H1 (cell line): ENCODE measurements around the gene SURF2. TPM values are rescaled to one million over a fixed set of nuclear protein-coding genes. Genes with fewer than 3 reads are reported as not detected.

Experiments used
- CTCF ChIA-PET: fragments of 300-600 bp; sonication (Branson Sonifier 250); formaldehyde crosslinking; loops from one replicate; lab custom pipeline; 2021; ENCODE audit not compliant: partially characterized antibody; lab: Charles Lee
- POLR2A ChIA-PET: fragments of 300-600 bp; sonication (Branson Sonifier 250); formaldehyde crosslinking; loops from one replicate; lab custom pipeline; 2021; ENCODE audit warnings: inconsistent platforms; ENCODE audit not compliant: partially characterized antibody; lab: Charles Lee
- DNase-seq, 2 experiments: peaks; one replicate each; pipeline versions ENCODE4 v3.0.0 to v3.0.0-alpha.2; 2010 to 2022; ENCODE audit warnings: low spot score in 2 of 2, low read depth in 1 of 2, mixed read lengths in 1 of 2
- FAIRE-seq: peaks from 2 replicates; lab custom pipeline; 2011; peaks lifted over from hg19 to GRCh38; lab: Jason Lieb, UNC
- H2AFZ ChIP-seq: 2 replicates; pipeline ENCODE4 v1.8.1; 2012; ENCODE audit warnings: low read length, inconsistent platforms
- H2AK5ac ChIP-seq: 2 replicates; pipeline ENCODE4 v1.6.1; 2013; ENCODE audit warnings: low read depth, low read length
- H2BK120ac ChIP-seq: replicated peaks from 2 replicates; pipeline ENCODE3; 2013; ENCODE audit warnings: low read depth, low read length, inconsistent platforms
- H2BK12ac ChIP-seq: 2 replicates; pipeline ENCODE4 v1.6.1; 2013; ENCODE audit warnings: low read depth, low read length
- H2BK15ac ChIP-seq: 2 replicates; pipeline ENCODE4 v1.6.1; 2013; ENCODE audit warnings: low read length
- H2BK20ac ChIP-seq: 2 replicates; pipeline ENCODE4 v1.6.1; 2013; ENCODE audit warnings: low read length
- H2BK5ac ChIP-seq: 2 replicates; pipeline ENCODE4 v1.6.1; 2013; ENCODE audit warnings: low read depth, low read length
- H3K14ac ChIP-seq: 2 replicates; pipeline ENCODE4 v1.6.1; 2013; ENCODE audit warnings: inconsistent platforms; ENCODE audit not compliant: insufficient read length
- H3K18ac ChIP-seq: 2 replicates; pipeline ENCODE4 v1.6.1; 2013; ENCODE audit warnings: low read length; ENCODE audit errors: extremely low read depth
- H3K23ac ChIP-seq: 2 replicates; pipeline ENCODE4 v1.6.1; 2013; ENCODE audit warnings: inconsistent platforms; ENCODE audit not compliant: insufficient read length
- H3K23me2 ChIP-seq: 2 replicates; pipeline ENCODE4 v1.6.1; 2013; ENCODE audit warnings: low read depth, low read length
- H3K27ac ChIP-seq: 2 replicates; pipeline ENCODE4 v1.6.1; 2011; ENCODE audit warnings: low read depth, low read length, inconsistent platforms
- H3K27me3 ChIP-seq, 4 experiments: replicated peaks in 1 of 4; 1 replicate in 1 of 4; 2 replicates in 3 of 4; pipeline versions ENCODE4 v1.6.1 to v1.8.1; 2011 to 2013; ENCODE audit warnings: low read length in 3 of 4, mild to moderate bottlenecking in 3 of 4, inconsistent platforms in 2 of 4, mixed read lengths in 2 of 4, moderate library complexity in 1 of 4; ENCODE audit not compliant: control insufficient read depth in 3 of 4, insufficient read depth in 3 of 4; ENCODE audit errors: extremely low read depth in 1 of 4
- H3K36me3 ChIP-seq, 4 experiments: 2 replicates each; pipeline versions ENCODE4 v1.6.1 to v1.8.1; 2011 to 2013; ENCODE audit warnings: mild to moderate bottlenecking in 4 of 4, low read length in 3 of 4, moderate library complexity in 2 of 4, control low read depth in 1 of 4, inconsistent platforms in 1 of 4; ENCODE audit not compliant: insufficient read depth in 4 of 4, control insufficient read depth in 2 of 4
- H3K4ac ChIP-seq: replicated peaks from 2 replicates; pipeline ENCODE3; 2013; ENCODE audit warnings: low read length, low read depth, mixed read lengths, inconsistent platforms; ENCODE audit not compliant: insufficient read length
- H3K4me1 ChIP-seq, 4 experiments: replicated peaks in 1 of 4; 1 replicate in 1 of 4; 2 replicates in 3 of 4; pipeline versions ENCODE4 v1.6.1 to v1.8.1; 2011 to 2013; ENCODE audit warnings: low read length in 3 of 4, inconsistent platforms in 2 of 4, mixed read lengths in 1 of 4; ENCODE audit not compliant: insufficient read depth in 4 of 4, control insufficient read depth in 3 of 4
- H3K4me2 ChIP-seq, 2 experiments: 2 replicates each; pipeline versions ENCODE4 v1.6.1 to v1.8.1; 2011 to 2013; ENCODE audit warnings: low read depth in 2 of 2, low read length in 2 of 2, control low read depth in 1 of 2, inconsistent platforms in 1 of 2, mild to moderate bottlenecking in 1 of 2; ENCODE audit not compliant: insufficient read depth in 1 of 2
- H3K4me3 ChIP-seq, 4 experiments: fragments of 200-600, 300-600 bp in 1 of 4; sonication (generic), shearing (Covaris generic), sonication (Bioruptor Twin) in 1 of 4; 2 replicates each; pipeline versions ENCODE4 v1.5.1 to v1.8.1; 2011 to 2016; ENCODE audit warnings: low read length in 4 of 4, low read depth in 3 of 4, control low read depth in 2 of 4, inconsistent platforms in 2 of 4, mild to moderate bottlenecking in 2 of 4, mixed read lengths in 1 of 4, moderate library complexity in 1 of 4; ENCODE audit not compliant: insufficient read depth in 2 of 4; ENCODE audit errors: extremely low read depth in 1 of 4
- H3K56ac ChIP-seq: replicated peaks from 2 replicates; pipeline ENCODE3; 2013; ENCODE audit warnings: low read depth, mild to moderate bottlenecking, mixed read lengths, low read length, inconsistent platforms; ENCODE audit not compliant: insufficient read length
- H3K79me1 ChIP-seq: 2 replicates; pipeline ENCODE4 v1.6.1; 2013; ENCODE audit warnings: low read depth, low read length, control low read depth
- H3K79me2 ChIP-seq, 2 experiments: 2 replicates each; pipeline versions ENCODE4 v1.6.1 to v1.8.1; 2012 to 2013; ENCODE audit warnings: low read length in 2 of 2, mild to moderate bottlenecking in 2 of 2, inconsistent platforms in 1 of 2; ENCODE audit not compliant: insufficient read depth in 2 of 2, control insufficient read depth in 1 of 2
- H3K9ac ChIP-seq, 4 experiments: replicated peaks in 1 of 4; 1 replicate in 1 of 4; 2 replicates in 3 of 4; pipeline versions ENCODE4 v1.6.1 to v1.8.1; 2011 to 2013; ENCODE audit warnings: low read depth in 3 of 4, low read length in 3 of 4, control low read depth in 2 of 4, mild to moderate bottlenecking in 2 of 4, moderate library complexity in 2 of 4, inconsistent platforms in 1 of 4; ENCODE audit errors: extremely low read depth in 1 of 4
- H3K9me3 ChIP-seq, 2 experiments: 2 replicates each; pipeline versions ENCODE4 v1.6.1 to v1.8.1; 2012 to 2013; ENCODE audit warnings: mild to moderate bottlenecking in 2 of 2, moderate library complexity in 2 of 2, control low read depth in 1 of 2, inconsistent platforms in 1 of 2, low read depth in 1 of 2, low read length in 1 of 2, mixed read lengths in 1 of 2; ENCODE audit not compliant: insufficient read depth in 2 of 2
- H4K20me1 ChIP-seq, 2 experiments: replicated peaks in 1 of 2; 2 replicates each; pipeline versions ENCODE3 to v1.8.1; 2011 to 2013; ENCODE audit warnings: inconsistent platforms in 2 of 2, low read length in 2 of 2, mild to moderate bottlenecking in 1 of 2; ENCODE audit not compliant: insufficient read depth in 2 of 2, control insufficient read depth in 1 of 2
- H4K5ac ChIP-seq: 2 replicates; pipeline ENCODE4 v1.6.1; 2013; ENCODE audit warnings: low read length, low read depth, mixed read lengths, inconsistent platforms; ENCODE audit not compliant: insufficient read length
- H4K8ac ChIP-seq: 2 replicates; pipeline ENCODE4 v1.8.0; 2013; ENCODE audit warnings: mild to moderate bottlenecking, moderate library complexity, low read length, inconsistent platforms; ENCODE audit not compliant: insufficient read depth; ENCODE audit errors: extremely low read depth
- H4K91ac ChIP-seq: replicated peaks from 2 replicates; pipeline ENCODE3; 2013; ENCODE audit warnings: low read length, mixed read lengths, inconsistent platforms; ENCODE audit not compliant: insufficient read length
- CEBPB ChIP-seq: IDR thresholded peaks from 2 replicates; pipeline ENCODE4 v1.6.1; 2012; ENCODE audit warnings: low read depth, low read length
- CHD1 ChIP-seq: IDR thresholded peaks from 2 replicates; pipeline ENCODE4 v1.6.1; 2012; ENCODE audit warnings: low read depth, low read length, improper control_type of control experiment
- CREB1 ChIP-seq: IDR thresholded peaks from 2 replicates; pipeline ENCODE4 v1.6.1; 2012; ENCODE audit warnings: inconsistent platforms
- KDM1A ChIP-seq: fragments of 200-600, 300-600 bp; sonication (generic); IDR thresholded peaks from 2 replicates; pipeline ENCODE4 v1.7.1; 2016; ENCODE audit warnings: mild to moderate bottlenecking, low read length, borderline replicate concordance
- PHF8 ChIP-seq: fragments of 200-600 bp; sonication (generic); conservative IDR thresholded peaks from 2 replicates; pipeline ENCODE4 v1.7.1; 2012; ENCODE audit warnings: low read depth, mild to moderate bottlenecking, inconsistent platforms, low read length, moderate library complexity
- SP2 ChIP-seq: IDR thresholded peaks from 2 replicates; pipeline ENCODE4 v1.6.1; 2012; ENCODE audit warnings: mild to moderate bottlenecking, low read length, inconsistent platforms
- SP4 ChIP-seq: IDR thresholded peaks from 2 replicates; pipeline ENCODE4 v1.6.1; 2012; ENCODE audit warnings: low read length, inconsistent platforms
- WGBS, 2 experiments: shearing (Covaris generic) in 1 of 2; methylation state at CpG; one replicate each; pipeline versions ENCODE4 v1.1.6 to v1.1.7; 2013 to 2015; ENCODE audit warnings: low lambda C conversion rate in 2 of 2, mixed read lengths in 2 of 2, inconsistent platforms in 1 of 2, low coverage in 1 of 2, missing lambda C conversion rate in 1 of 2; ENCODE audit not compliant: insufficient replicate concordance in 2 of 2, insufficient coverage in 1 of 2, insufficient read length in 1 of 2; ENCODE audit errors: extremely low coverage in 1 of 2, missing lambda C conversion rate in 1 of 2; 5-methylcytosine and 5-hydroxymethylcytosine counted together
- polyA plus RNA-seq, 7 experiments: library from polyadenylated mRNA; depleted of rRNA in 3 of 7; stranded (reverse) in 5 of 7; unstranded in 2 of 7; fragments of >200 nt in 5 of 7; fragments of 200-250 nt in 2 of 7; gene quantifications; 1 replicate in 5 of 7; 2 replicates in 1 of 7; 4 replicates in 1 of 7; pipeline versions ENCODE4 v1.2.1 to v1.2.3, GENCODE V29; 2011 to 2013; ENCODE audit warnings: missing spikeins in 2 of 7, mixed read lengths in 2 of 7
- total RNA-seq: library from RNA; stranded (reverse); fragmentation: NEBNext Ultra II Directional; extraction: Animal tissue kit (Norgen Biotek cat#: 25700); gene quantifications from 2 replicates; pipeline ENCODE4 v1.2.1, GENCODE V29; 2021

Gene SURF2
- total and polyA plus RNA-seq, 2 of the 8 experiments (the other 6 are each of a cell fraction or from before 2014, with no cell fraction given), result 36.6 to 37.7 TPM

- H3K4me2 ChIP-seq, result peak overlapping the region; percentile 69 to 84
- no peak overlapping the region for H2BK20ac ChIP-seq
- no peak overlapping the region for H4K91ac ChIP-seq
- no peak overlapping the region for H2BK15ac ChIP-seq
- H3K9ac ChIP-seq, result peak overlapping the region in 3 of 4 experiments; percentile 75 to 84 (median 79); a peak in 6 of 7 replicates
- peak overlapping the region; percentile 72 to 97 (median 96) for H3K4me3 ChIP-seq
- H3K79me2 ChIP-seq, result peaks cover 0 to 20% of the 10 kb centered on the region in 2 experiments; a peak in 2 of 4 replicates
- H2BK12ac ChIP-seq, result no peak overlapping the region
- H3K56ac ChIP-seq, result no peak overlapping the region
- 3% methylated on average over 18 of the region's 31 CpGs; no CpG with 5 or more reads in 1 of the 2 experiments for WGBS, 2 experiments
- H3K4me1 ChIP-seq, result peaks cover 0 to 8% (median 3%) of the 10 kb centered on the region in 4 experiments; a peak in 5 of 7 replicates
- TF ChIP-seq PHF8 (peak; percentile 5; the same call in 1 of the 2 replicates), CEBPB (no peak), SP2 (no peak), CREB1 (no peak), SP4 (no peak), CHD1 (no peak), KDM1A (no peak)
- no peak overlapping the region for H2AFZ ChIP-seq
- H3K36me3 ChIP-seq, result peaks cover 8 to 32% (median 21%) of the 10 kb centered on the region in 4 experiments; a peak in 6 of 8 replicates
- peaks cover 2% of the 10 kb centered on the region; the same call in 1 of the 2 replicates for H3K23me2 ChIP-seq
- FAIRE-seq (no peak), DNase-seq (no peak)
- H3K4ac ChIP-seq, result no peak overlapping the region
- H4K5ac ChIP-seq, result no peak overlapping the region
- no peak overlapping the region for H3K14ac ChIP-seq
- no peak overlapping the region for H2AK5ac ChIP-seq
- H4K8ac ChIP-seq, result no peak overlapping the region; the same call in 1 of the 2 replicates
- POLR2A ChIA-PET, result interaction anchor here (0.9 to 16.1 kb wide), 12 partner anchors 11 to 324 kb away, joined by 3 to 461 read pairs (median 4); partner anchors contain the start of genes MED22, REXO4, RPL7A and STKLD1
- no peak overlapping the region for H3K23ac ChIP-seq
- H3K27ac ChIP-seq, result no peak overlapping the region
- H3K27me3 ChIP-seq, result no peaks in the 10 kb centered on the region
- H4K20me1 ChIP-seq, result peaks cover 11 to 13% of the 10 kb centered on the region in 2 experiments
- H3K9me3 ChIP-seq, result no peaks in the 10 kb centered on the region
- H2BK120ac ChIP-seq, result no peak overlapping the region
- CTCF ChIA-PET, result interaction anchor here (0.7 to 8.2 kb wide), 12 partner anchors 8 to 169 kb away, joined by 3 to 90 read pairs (median 5); partner anchors contain the start of genes MED22 and RPL7A
- no peak overlapping the region for H2BK5ac ChIP-seq
- peaks cover 2% of the 10 kb centered on the region; the same call in 1 of the 2 replicates for H3K79me1 ChIP-seq
- H3K18ac ChIP-seq, result no peak overlapping the region
These were observed 431 bp upstream of the SURF2 start for GRCh38 chr9:133355881-133356357.
